HEK293 (cell line): Measurements from ENCODE around the gene SETD2.

Experiments used
- CTCF ChIA-PET: fragments of 350-600 bp; formaldehyde crosslinking; extraction: SDS; loops from one replicate; lab custom pipeline; 2021; ENCODE audit warnings: antibody characterized with exemption; lab: Yijun Ruan, JAX
- POLR2A ChIA-PET: fragments of 300-600 bp; formaldehyde crosslinking; extraction: SDS; loops from one replicate; lab custom pipeline; 2020; ENCODE audit warnings: antibody characterized with exemption, inconsistent platforms; lab: Yijun Ruan, JAX
- H3K27ac ChIP-seq: fragments of 200-500 bp; sonication (Bioruptor generic); 2 replicates; pipeline ENCODE4 v1.5.1; 2014; ENCODE audit warnings: low read depth, low read length, control low read depth, inconsistent platforms; ENCODE audit errors: extremely low read depth
- H3K36me3 ChIP-seq, 2 experiments: fragments of 200-500 bp in 1 of 2; sonication (Bioruptor generic) in 1 of 2; 1 replicate in 1 of 2; 2 replicates in 1 of 2; pipeline ENCODE4 v1.5.1; 2014 to 2017; ENCODE audit warnings: inconsistent platforms in 2 of 2, low read length in 2 of 2; ENCODE audit not compliant: control insufficient read depth in 2 of 2, insufficient read depth in 1 of 2
- H3K4me1 ChIP-seq: fragments of 200-500 bp; sonication (Bioruptor generic); 2 replicates; pipeline ENCODE4 v1.5.1; 2014; ENCODE audit warnings: mild to moderate bottlenecking, low read length, inconsistent platforms; ENCODE audit not compliant: control insufficient read depth, insufficient read depth
- H3K4me3 ChIP-seq: 2 replicates; pipeline ENCODE4 v1.5.1; 2011; ENCODE audit warnings: low read depth, mild to moderate bottlenecking, control low read depth, low read length, moderate library complexity
- H3K9me3 ChIP-seq: fragments of 200-500 bp; sonication (Bioruptor generic); 2 replicates; pipeline ENCODE4 v1.5.1; 2014; ENCODE audit warnings: low read depth, low read length, inconsistent platforms; ENCODE audit not compliant: control insufficient read depth, insufficient read depth
- AEBP2 ChIP-seq: fragments of 450-650 bp; formaldehyde crosslinking; IDR thresholded peaks from 2 replicates; pipeline ENCODE4 v1.5.1; 2016; ENCODE audit warnings: missing biosample characterization, missing genetic modification characterization, borderline replicate concordance
- ATF2 ChIP-seq: fragments of 450-650 bp; formaldehyde crosslinking; IDR thresholded peaks from 2 replicates; pipeline ENCODE4 v1.5.1; 2016; ENCODE audit warnings: missing biosample characterization, missing genetic modification characterization, low read depth
- EGR2 ChIP-seq: fragments of 450-650 bp; formaldehyde crosslinking; IDR thresholded peaks from 2 replicates; pipeline ENCODE4 v1.5.1; 2016; ENCODE audit warnings: low read depth, missing biosample characterization, missing genetic modification characterization
- GLI2 ChIP-seq: fragments of 450-650 bp; formaldehyde crosslinking; IDR thresholded peaks from 2 replicates; pipeline ENCODE4; 2017; ENCODE audit warnings: missing biosample characterization, missing genetic modification characterization, low read depth, borderline replicate concordance
- GLI4 ChIP-seq: fragments of 450-650 bp; formaldehyde crosslinking; IDR thresholded peaks from 2 replicates; pipeline ENCODE4 v1.5.1; 2016; ENCODE audit warnings: missing biosample characterization, missing genetic modification characterization
- GLIS1 ChIP-seq: fragments of 450-650 bp; formaldehyde crosslinking; IDR thresholded peaks from 2 replicates; pipeline ENCODE4 v1.5.1; 2016; ENCODE audit warnings: missing biosample characterization, missing genetic modification characterization
- GLIS2 ChIP-seq: fragments of 450-650 bp; formaldehyde crosslinking; IDR thresholded peaks from 2 replicates; pipeline ENCODE4 v1.5.1; 2016; ENCODE audit warnings: missing biosample characterization, missing genetic modification characterization
- HOXD13 ChIP-seq: sonication (generic); formaldehyde crosslinking; IDR thresholded peaks from 2 replicates; pipeline ENCODE4 v1.8.0; 2022; ENCODE audit warnings: missing genetic modification reagents, borderline replicate concordance
- KLF1 ChIP-seq: fragments of 450-650 bp; formaldehyde crosslinking; IDR thresholded peaks from 2 replicates; pipeline ENCODE4 v1.5.1; 2016; ENCODE audit warnings: missing biosample characterization, missing genetic modification characterization
- KLF17 ChIP-seq: fragments of 450-650 bp; formaldehyde crosslinking; IDR thresholded peaks from 2 replicates; pipeline ENCODE4 v1.5.1; 2016; ENCODE audit warnings: missing biosample characterization, missing genetic modification characterization
- ZBTB8A ChIP-seq: fragments of 450-650 bp; formaldehyde crosslinking; IDR thresholded peaks from 2 replicates; pipeline ENCODE4 v1.5.1; 2016; ENCODE audit warnings: missing biosample characterization, missing genetic modification characterization
- ZFHX2 ChIP-seq: fragments of 450-650 bp; formaldehyde crosslinking; conservative IDR thresholded peaks from 2 replicates; pipeline ENCODE4 v1.5.1; 2016; ENCODE audit warnings: missing biosample characterization, missing genetic modification characterization
- ZFP41 ChIP-seq: fragments of 450-650 bp; formaldehyde crosslinking; IDR thresholded peaks from 2 replicates; pipeline ENCODE4 v1.5.1; 2016; ENCODE audit warnings: missing biosample characterization, missing genetic modification characterization, borderline replicate concordance
- ZNF16 ChIP-seq: fragments of 450-650 bp; formaldehyde crosslinking; IDR thresholded peaks from 2 replicates; pipeline ENCODE4 v1.5.1; 2016; ENCODE audit warnings: low read depth, missing biosample characterization, missing genetic modification characterization
- ZNF223 ChIP-seq: fragments of 450-650 bp; formaldehyde crosslinking; IDR thresholded peaks from 2 replicates; pipeline ENCODE4 v1.5.1; 2016; ENCODE audit warnings: missing biosample characterization, missing genetic modification characterization
- ZNF292 ChIP-seq: fragments of 450-650 bp; formaldehyde crosslinking; IDR thresholded peaks from 2 replicates; pipeline ENCODE4 v1.5.1; 2016; ENCODE audit warnings: low read depth, missing biosample characterization, missing genetic modification characterization, borderline replicate concordance
- ZNF341 ChIP-seq: fragments of 450-650 bp; formaldehyde crosslinking; IDR thresholded peaks from 2 replicates; pipeline ENCODE4; 2016; ENCODE audit warnings: low read depth, missing biosample characterization, missing genetic modification characterization
- ZNF398 ChIP-seq: fragments of 450-650 bp; formaldehyde crosslinking; IDR thresholded peaks from 2 replicates; pipeline ENCODE4 v1.5.1; 2017; ENCODE audit warnings: missing biosample characterization, missing genetic modification characterization
- ZNF423 ChIP-seq: fragments of 450-650 bp; formaldehyde crosslinking; IDR thresholded peaks from 2 replicates; pipeline ENCODE4 v1.5.1; 2016; ENCODE audit warnings: missing biosample characterization, missing genetic modification characterization
- ZNF555 ChIP-seq: fragments of 450-650 bp; formaldehyde crosslinking; conservative IDR thresholded peaks from 2 replicates; pipeline ENCODE4 v1.5.1; 2017; ENCODE audit warnings: missing biosample characterization, mild to moderate bottlenecking, missing genetic modification characterization, inconsistent platforms
- ZNF645 ChIP-seq: fragments of 450-650 bp; formaldehyde crosslinking; IDR thresholded peaks from 2 replicates; pipeline ENCODE4; 2016; ENCODE audit warnings: missing biosample characterization, missing genetic modification characterization
- ZNF670 ChIP-seq: fragments of 450-650 bp; formaldehyde crosslinking; IDR thresholded peaks from 2 replicates; pipeline ENCODE4 v1.5.1; 2016; ENCODE audit warnings: missing biosample characterization, missing genetic modification characterization, low read depth
- ZNF701 ChIP-seq: fragments of 450-650 bp; formaldehyde crosslinking; IDR thresholded peaks from 2 replicates; pipeline ENCODE4 v1.5.1; 2016; ENCODE audit warnings: missing biosample characterization, missing genetic modification characterization
- ZNF776 ChIP-seq: fragments of 450-650 bp; formaldehyde crosslinking; IDR thresholded peaks from 2 replicates; pipeline ENCODE4 v1.5.0; 2017; ENCODE audit warnings: missing biosample characterization, missing genetic modification characterization, borderline replicate concordance
- ZSCAN18 ChIP-seq: fragments of 450-650 bp; formaldehyde crosslinking; IDR thresholded peaks from 2 replicates; pipeline ENCODE4 v1.5.1; 2016; ENCODE audit warnings: missing biosample characterization, missing genetic modification characterization

The SETD2 gene

GRCh38 chr3:47000922-47001730, 162.8 kb downstream of the SETD2 start:
- Histone ChIP-seq H3K4me3 (no peak overlapping the region), H3K36me3 (peaks cover 0 to 75% of the 10 kb centered on the region in 2 experiments; a peak in 1 of 3 replicates), H3K4me1 (no peaks in the 10 kb centered on the region)
- ChIA-PET CTCF (interaction anchor here (0.6 to 1.0 kb wide), 2 partner anchors 20 to 324 kb away, joined by 3 to 4 read pairs; no protein-coding TSS in a partner anchor), POLR2A (no interaction called here)
- TF ChIP-seq KLF17 (no peak), ZNF645 (tag by site-specific recombination) (no peak), ZNF292 (no peak), EGR2 (tag by site-specific recombination) (peak; percentile 66; the same call in 1 of the 2 replicates), ATF2 (tag by site-specific recombination) (no peak), KLF1 (peak; percentile 43), GLIS2 (tag by site-specific recombination) (no peak), ZFHX2 (tag by site-specific recombination) (peak; percentile 72)
- TF ChIP-seq, all 188 proteins: peak for 3
- H3K9me3 ChIP-seq = no peaks in the 10 kb centered on the region
- H3K27ac ChIP-seq = no peak overlapping the region

DNA sequence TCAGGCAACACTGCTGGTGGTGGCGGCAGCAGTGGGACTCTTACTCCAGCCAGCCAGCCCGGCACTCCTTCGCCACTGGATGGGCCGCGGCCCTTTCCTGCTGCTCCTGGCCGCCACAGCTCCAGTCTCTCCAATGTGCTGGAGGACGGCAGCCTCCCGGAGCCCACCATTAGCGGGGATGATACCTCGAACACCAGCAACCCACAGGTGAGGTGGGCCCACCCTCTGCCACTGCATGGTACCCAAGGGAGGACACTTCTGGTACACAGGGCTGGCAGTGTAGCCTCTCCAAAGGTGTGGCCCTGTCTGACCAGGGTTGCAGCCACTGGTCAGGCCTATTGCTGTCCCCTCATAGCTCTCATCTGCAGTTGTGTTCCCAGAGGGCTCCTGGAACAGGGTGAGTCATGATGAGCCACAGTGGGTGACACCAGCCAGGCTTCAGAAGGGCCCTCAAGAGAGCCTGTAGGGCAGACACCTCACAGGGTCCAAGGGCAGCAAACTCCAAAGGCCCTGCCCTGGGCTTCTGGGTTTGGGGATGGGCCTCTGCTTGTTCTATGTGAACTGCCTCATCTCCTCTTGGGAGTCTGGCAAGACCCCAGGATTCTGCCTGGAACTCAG, 163.6 kb downstream of the SETD2 start:
- no peak overlapping the region for H3K4me3 ChIP-seq
- CTCF ChIA-PET = interaction anchor here (0.7 kb wide), 1 partner anchor 66 kb away, joined by 4 read pairs; no protein-coding TSS in a partner anchor
- no peaks in the 10 kb centered on the region for H3K4me1 ChIP-seq
- H3K36me3 ChIP-seq = peaks cover 0 to 73% of the 10 kb centered on the region in 2 experiments; a peak in 1 of 3 replicates
- no peaks in the 10 kb centered on the region for H3K9me3 ChIP-seq
- no peak overlapping the region for H3K27ac ChIP-seq
- POLR2A ChIA-PET = no interaction called here
- TF ChIP-seq ZNF398 (tag by site-specific recombination) (no peak), ZFP41 (tag by site-specific recombination) (no peak), ZBTB8A (tag by site-specific recombination) (no peak), HOXD13 (CRISPR knock-in tag) (no peak), ZNF423 (tag by site-specific recombination) (no peak), GLI4 (tag by site-specific recombination) (no peak), ZNF16 (tag by site-specific recombination) (no peak), ZNF670 (tag by site-specific recombination) (no peak), GLIS1 (no peak), ZSCAN18 (tag by site-specific recombination) (no peak), GLI2 (tag by site-specific recombination) (no peak), ZNF341 (no peak), AEBP2 (tag by site-specific recombination) (no peak), ZNF776 (tag by site-specific recombination) (no peak), ZNF555 (tag by site-specific recombination) (no peak), ZNF223 (tag by site-specific recombination) (no peak), ZNF701 (no peak)
